ENCODE data around the gene NRG3. TPM values are rescaled to one million over a fixed set of nuclear protein-coding genes. Genes with fewer than 3 reads are reported as not detected.

Gene NRG3
- total RNA-seq, 2 experiments from 2014 or later = not detected

DNA sequence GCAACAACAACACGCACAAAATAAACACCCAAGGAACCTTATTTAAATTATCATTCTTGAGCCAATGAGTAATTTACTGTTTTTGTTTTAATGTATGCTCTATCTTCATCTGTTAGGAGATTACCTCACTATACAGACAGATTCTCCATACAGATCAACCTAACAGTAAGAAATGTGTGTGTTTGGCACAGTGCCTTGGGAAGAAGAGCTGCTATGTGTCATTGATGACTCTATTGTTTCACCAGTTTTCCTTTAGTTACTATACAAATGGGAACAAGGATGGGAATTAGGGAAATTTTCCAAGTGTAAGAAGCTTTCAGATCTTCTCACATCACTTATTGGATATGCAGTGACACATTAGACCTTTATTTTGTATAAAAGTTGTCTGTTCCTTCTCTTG is 640.3 kb downstream of the NRG3 start:
- Mint-ChIP-seq H3K36me3 (no peaks in the 10 kb centered on the region), H3K27me3 (no peaks in the 10 kb centered on the region), H3K4me1 (no peaks in the 10 kb centered on the region), H3K27ac (no peak overlapping the region), H3K4me3 (no peak overlapping the region), H3K9me3 (peaks cover 6% of the 10 kb centered on the region)
- ATAC-seq (ENCODE audit: low read depth) (no peak), DNase-seq (no peak)
- POLR2A ChIA-PET = no interaction called here

DNA sequence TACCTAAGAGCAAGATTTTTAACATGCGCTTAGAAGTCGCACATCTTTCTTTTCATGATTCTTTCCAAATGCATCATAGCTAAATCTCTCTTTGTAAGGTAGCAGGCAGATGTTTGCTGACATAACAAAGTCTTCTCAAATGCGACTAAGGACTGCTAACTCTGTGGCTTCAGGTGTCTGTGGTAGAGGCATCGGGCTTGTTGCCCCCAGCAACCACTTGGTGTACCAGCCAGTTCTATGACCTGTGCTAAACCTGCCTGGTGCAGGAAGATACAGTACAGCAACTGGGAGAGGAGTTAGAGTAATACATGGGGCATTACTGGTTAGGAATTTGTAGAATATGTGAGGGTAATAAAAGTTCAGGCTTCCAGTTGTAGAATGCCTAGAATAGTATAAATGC is 654.1 kb downstream of the NRG3 start:
- DNase-seq = no peak
- no peaks in the 10 kb centered on the region for H3K27me3 Mint-ChIP-seq
- no peak for ATAC-seq (ENCODE audit: low read depth)
- H3K4me1 Mint-ChIP-seq = no peaks in the 10 kb centered on the region
- no peaks in the 10 kb centered on the region for H3K36me3 Mint-ChIP-seq
- peaks cover 1% of the 10 kb centered on the region for H3K9me3 Mint-ChIP-seq
- H3K4me3 Mint-ChIP-seq = no peak overlapping the region
- POLR2A ChIA-PET = no interaction called here
- H3K27ac Mint-ChIP-seq = no peak overlapping the region

DNA sequence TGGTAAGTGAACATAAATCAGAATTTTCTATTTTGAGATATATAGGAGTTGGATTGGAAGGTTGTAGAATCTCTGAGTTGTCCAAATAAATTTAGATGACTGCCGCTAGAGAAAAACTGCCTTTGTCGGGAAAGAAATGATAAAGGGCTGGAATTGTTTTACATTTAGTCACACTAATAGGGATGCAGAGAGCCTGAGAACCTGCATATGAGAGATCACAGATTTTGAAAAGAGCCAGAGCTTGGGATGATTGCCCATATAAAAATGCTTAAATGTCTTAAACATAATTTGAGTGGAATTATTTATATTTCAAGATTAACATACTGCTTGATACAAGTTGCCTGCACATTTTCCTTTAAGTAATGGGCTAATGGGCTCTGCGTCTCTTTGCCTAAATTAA is 660.5 kb downstream of the NRG3 start:
- Mint-ChIP-seq H3K27ac (no peak overlapping the region), H3K4me3 (no peak overlapping the region), H3K9me3 (peaks cover 9% of the 10 kb centered on the region), H3K4me1 (no peaks in the 10 kb centered on the region), H3K27me3 (no peaks in the 10 kb centered on the region), H3K36me3 (no peaks in the 10 kb centered on the region)
- no peak for ATAC-seq (ENCODE audit: low read depth)
- POLR2A ChIA-PET = no interaction called here
- no peak for DNase-seq

DNA sequence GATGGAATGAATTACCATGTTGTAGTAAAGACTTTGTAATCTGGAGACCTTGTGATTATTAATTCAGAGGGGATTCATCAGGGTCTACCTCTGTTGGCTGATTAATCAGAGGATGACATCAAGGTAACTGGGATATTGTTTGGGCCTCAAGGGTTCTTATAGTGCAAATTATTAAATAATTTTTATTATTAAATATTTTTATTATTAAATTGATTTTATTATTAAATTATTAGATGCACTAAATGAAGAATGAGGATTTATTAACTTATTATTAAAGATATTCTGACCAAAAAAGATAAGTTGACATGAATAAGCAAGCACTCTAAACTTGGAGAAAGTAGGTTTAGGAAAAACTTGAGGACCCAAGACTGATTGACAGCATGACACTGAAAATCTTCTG is 661.7 kb downstream of the NRG3 start:
- Mint-ChIP-seq H3K36me3 (no peaks in the 10 kb centered on the region), H3K4me1 (no peaks in the 10 kb centered on the region), H3K9me3 (peaks cover 10% of the 10 kb centered on the region), H3K27me3 (no peaks in the 10 kb centered on the region), H3K4me3 (no peak overlapping the region), H3K27ac (no peak overlapping the region)
- POLR2A ChIA-PET = no interaction called here
- ATAC-seq (ENCODE audit: low read depth) (no peak), DNase-seq (no peak)

DNA sequence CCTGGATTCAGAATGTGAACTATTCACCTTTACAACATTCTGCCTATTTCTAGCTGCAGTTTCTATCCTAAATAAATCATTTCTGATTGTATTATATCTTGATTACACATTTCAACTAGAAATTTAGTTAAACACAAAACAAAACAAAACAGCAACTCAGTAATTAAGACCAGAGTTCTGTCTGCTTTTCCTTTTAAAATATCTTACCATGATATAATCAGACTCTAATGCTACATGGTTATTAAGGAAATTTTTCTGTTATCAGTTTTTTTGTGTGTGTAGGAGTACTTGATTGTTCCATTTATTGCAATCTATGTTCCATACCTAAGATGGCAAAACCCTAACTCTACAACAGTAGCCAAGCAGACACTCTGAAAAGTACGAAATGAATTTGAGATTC is 663.3 kb downstream of the NRG3 start:
- DNase-seq (no peak), ATAC-seq (ENCODE audit: low read depth) (no peak)
- Mint-ChIP-seq H3K4me3 (no peak overlapping the region), H3K36me3 (no peaks in the 10 kb centered on the region), H3K4me1 (no peaks in the 10 kb centered on the region), H3K27me3 (no peaks in the 10 kb centered on the region), H3K9me3 (peaks cover 12% of the 10 kb centered on the region), H3K27ac (no peak overlapping the region)
- POLR2A ChIA-PET = no interaction called here

DNA sequence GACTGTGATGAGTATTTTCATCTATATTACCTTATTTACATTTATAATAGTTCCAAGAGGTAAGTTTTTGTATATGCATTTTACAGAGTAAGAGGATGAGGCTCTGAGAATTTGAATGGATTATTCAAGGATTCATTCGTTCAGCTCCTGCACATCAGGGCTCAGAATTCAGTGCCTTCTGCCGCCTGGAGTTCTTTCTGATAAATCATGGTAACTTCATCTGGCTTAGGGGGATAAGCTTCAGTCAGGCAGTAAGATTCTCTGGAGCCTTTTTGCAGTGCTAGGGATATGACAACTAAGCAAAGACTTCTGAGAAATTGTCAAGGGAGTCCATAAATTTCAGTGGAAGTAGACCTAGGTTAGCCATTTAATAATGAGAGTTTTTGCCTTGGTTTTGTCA is 668.6 kb downstream of the NRG3 start:
- DNase-seq = no peak
- no peak overlapping the region for H3K27ac Mint-ChIP-seq
- H3K4me3 Mint-ChIP-seq = no peak overlapping the region
- no peak for ATAC-seq (ENCODE audit: low read depth)
- no peaks in the 10 kb centered on the region for H3K4me1 Mint-ChIP-seq
- H3K9me3 Mint-ChIP-seq = peaks cover 11% of the 10 kb centered on the region
- no peaks in the 10 kb centered on the region for H3K36me3 Mint-ChIP-seq
- POLR2A ChIA-PET = no interaction called here
- H3K27me3 Mint-ChIP-seq = no peaks in the 10 kb centered on the region

DNA sequence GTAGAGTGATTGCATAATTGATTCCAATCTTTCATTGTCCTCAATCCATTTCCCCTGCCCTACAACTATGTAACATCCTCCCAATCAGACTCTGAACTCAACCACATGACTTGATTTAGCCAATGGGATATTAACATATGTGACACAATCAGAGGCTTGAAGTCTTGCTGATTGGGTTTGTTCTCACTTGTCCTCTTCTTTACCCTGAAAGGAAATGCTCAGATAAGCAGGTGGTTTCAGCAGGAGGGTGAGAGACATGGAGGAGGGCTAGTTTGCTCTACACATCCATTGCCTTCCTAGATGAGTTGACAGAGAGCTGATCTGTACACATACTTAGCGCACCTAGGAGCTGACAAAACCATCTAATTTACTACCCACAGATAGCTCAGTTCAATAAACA is 669.4 kb downstream of the NRG3 start:
- DNase-seq (no peak), ATAC-seq (ENCODE audit: low read depth) (no peak)

DNA sequence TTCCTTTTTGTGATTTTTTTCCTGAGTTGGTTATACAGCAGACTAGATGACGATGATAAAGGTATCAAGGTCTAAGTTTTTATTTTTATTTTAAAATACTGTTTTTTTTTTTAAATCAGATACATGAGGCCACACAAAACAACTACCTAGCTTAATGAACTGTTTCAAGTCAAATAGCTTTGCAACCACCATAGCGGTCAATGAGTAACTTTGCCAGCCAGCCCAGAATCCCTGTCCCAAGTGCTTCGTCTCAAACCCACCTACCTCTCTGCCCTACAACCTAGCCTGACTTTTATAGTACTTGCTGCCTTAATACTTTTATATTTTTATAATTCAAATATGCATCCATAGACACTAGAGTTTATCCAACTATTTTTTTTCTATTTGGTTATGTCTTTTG is 676.5 kb downstream of the NRG3 start:
- Mint-ChIP-seq H3K9me3 (peaks cover 4% of the 10 kb centered on the region), H3K4me1 (no peaks in the 10 kb centered on the region), H3K27me3 (no peaks in the 10 kb centered on the region), H3K27ac (no peak overlapping the region), H3K4me3 (no peak overlapping the region), H3K36me3 (no peaks in the 10 kb centered on the region)
- POLR2A ChIA-PET = no interaction called here
- ATAC-seq (ENCODE audit: low read depth) = no peak
- no peak for DNase-seq

More for the DNA sequence above, 669.4 kb downstream of the NRG3 start:
- Mint-ChIP-seq H3K4me3 (no peak overlapping the region), H3K27ac (no peak overlapping the region), H3K36me3 (no peaks in the 10 kb centered on the region), H3K27me3 (no peaks in the 10 kb centered on the region), H3K4me1 (no peaks in the 10 kb centered on the region), H3K9me3 (peaks cover 11% of the 10 kb centered on the region)
- POLR2A ChIA-PET = no interaction called here

DNA sequence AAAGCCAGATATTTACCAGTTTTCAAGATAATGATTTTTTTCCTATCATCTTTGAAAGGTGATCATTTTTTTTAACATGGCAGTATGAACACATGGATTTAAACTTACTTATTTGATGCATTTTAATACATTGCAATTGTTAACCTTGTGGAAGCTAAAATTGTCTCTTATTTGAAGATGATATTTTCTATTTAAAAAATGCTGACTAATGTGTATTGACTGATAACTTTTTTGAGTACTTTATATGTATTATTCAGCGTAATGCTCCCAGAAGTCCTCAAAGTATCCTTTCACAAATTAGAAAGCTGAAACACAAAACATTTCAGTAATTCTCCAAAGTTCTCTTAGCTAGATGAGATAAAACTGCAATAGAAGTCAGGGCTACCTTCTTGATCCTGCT is 677.3 kb downstream of the NRG3 start:
- DNase-seq = no peak
- H3K36me3 Mint-ChIP-seq = no peaks in the 10 kb centered on the region
- no peaks in the 10 kb centered on the region for H3K4me1 Mint-ChIP-seq
- H3K4me3 Mint-ChIP-seq = no peak overlapping the region
- H3K9me3 Mint-ChIP-seq = peaks cover 4% of the 10 kb centered on the region
- H3K27me3 Mint-ChIP-seq = no peaks in the 10 kb centered on the region
- ATAC-seq (ENCODE audit: low read depth) = no peak
- no peak overlapping the region for H3K27ac Mint-ChIP-seq
- POLR2A ChIA-PET = no interaction called here

DNA sequence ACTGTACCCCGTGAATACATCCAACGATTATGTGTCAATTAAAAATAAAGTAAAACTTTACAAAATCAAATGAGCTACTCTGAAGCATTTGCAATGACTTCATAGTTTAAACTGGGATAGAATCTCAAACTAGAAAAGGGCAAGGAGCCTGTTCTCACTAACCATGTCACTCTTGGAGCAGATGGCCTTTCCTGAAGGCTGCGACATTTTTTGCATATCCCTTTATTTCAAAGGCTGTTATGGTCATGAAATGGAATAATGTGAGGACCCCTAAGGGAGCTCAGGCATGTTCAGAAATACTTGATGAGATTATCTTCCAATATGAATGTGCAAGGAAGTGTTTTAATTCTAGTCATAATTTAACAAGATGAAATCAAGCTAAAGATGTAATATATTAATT is 679.4 kb downstream of the NRG3 start:
- no peak overlapping the region for H3K4me3 Mint-ChIP-seq
- H3K9me3 Mint-ChIP-seq = peaks cover 3% of the 10 kb centered on the region
- ATAC-seq (ENCODE audit: low read depth) = no peak
- no peaks in the 10 kb centered on the region for H3K36me3 Mint-ChIP-seq
- POLR2A ChIA-PET = interaction anchor here (0.6 kb wide), 1 partner anchor 75 kb away, joined by 6 read pairs; no protein-coding TSS in a partner anchor
- no peaks in the 10 kb centered on the region for H3K4me1 Mint-ChIP-seq
- no peak overlapping the region for H3K27ac Mint-ChIP-seq
- H3K27me3 Mint-ChIP-seq = no peaks in the 10 kb centered on the region
- no peak for DNase-seq

DNA sequence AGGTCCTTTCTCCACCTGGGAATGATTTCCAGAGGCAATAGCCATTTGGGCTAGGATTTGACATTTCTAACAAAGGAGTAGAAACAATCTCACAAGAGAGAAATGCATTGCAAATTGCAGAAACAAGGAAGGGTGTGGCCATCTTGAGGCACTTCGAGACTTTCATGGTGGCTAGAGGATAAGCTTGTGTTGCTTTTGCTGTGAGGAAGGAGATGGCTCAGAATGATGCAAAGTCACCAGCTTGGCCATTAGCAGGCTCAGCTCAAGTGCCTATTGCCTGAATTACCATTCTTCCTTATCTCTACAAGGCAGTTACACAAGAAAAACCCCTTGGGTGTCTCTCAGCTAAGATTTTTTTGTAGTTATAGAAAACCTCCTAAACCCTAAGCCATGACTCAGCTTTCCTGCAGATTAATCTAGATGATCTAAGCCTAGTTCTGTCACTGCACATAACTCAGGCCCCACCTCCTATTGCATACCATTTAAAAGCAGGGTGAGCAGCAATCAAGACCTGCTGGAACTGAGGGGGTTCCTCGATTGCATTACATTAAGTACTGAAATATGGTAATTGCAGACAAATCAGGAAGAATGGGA is 683.1 kb downstream of the NRG3 start:
- H3K4me1 Mint-ChIP-seq = no peaks in the 10 kb centered on the region
- H3K9me3 Mint-ChIP-seq = peaks cover 2% of the 10 kb centered on the region
- ATAC-seq (ENCODE audit: low read depth) (no peak), DNase-seq (no peak)
- POLR2A ChIA-PET = no interaction called here
- H3K27me3 Mint-ChIP-seq = no peaks in the 10 kb centered on the region
- H3K27ac Mint-ChIP-seq = no peak overlapping the region
- no peaks in the 10 kb centered on the region for H3K36me3 Mint-ChIP-seq
- no peak overlapping the region for H3K4me3 Mint-ChIP-seq

DNA sequence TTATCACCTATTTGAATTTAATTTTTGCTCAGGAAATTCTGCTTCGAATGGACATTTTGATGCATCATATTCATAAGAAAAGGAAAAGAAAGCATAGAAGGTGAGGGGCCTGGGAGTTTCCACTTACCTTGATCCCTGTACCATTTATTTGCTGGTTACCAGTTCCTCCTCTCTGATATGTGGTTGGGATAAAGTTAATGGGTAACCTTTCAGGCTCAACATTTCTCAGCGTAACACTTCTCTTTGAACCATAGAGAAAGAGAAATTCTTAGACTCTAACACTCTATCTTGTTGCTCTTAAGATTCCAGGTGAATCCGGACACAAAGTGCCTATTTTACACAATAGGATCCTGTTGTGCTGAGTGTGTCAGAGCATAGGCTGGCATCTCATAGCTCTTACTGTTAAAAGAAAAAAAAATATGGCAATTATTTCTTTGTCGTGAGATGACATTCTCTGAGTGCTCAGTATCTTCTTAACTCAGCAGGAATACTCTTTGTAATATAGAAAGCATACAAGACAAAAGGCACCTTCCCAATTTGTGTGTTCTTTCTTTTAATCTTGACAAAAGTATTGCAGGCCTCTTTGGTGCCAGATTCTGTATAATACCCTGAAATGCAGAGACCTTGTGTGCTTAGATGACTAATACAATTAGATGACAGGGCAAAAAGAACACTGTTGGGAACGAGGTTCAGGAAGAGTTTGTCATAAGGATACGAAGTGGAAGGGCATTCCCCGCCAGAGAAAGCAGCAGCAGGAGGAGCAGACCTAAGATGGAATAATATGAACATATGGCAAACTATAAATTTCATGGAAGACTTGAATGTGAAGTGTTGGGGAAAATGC is 689.6 kb downstream of the NRG3 start:
- ATAC-seq (ENCODE audit: low read depth) (no peak), DNase-seq (no peak)
- Mint-ChIP-seq H3K27me3 (no peaks in the 10 kb centered on the region), H3K4me1 (no peaks in the 10 kb centered on the region), H3K27ac (no peak overlapping the region), H3K36me3 (no peaks in the 10 kb centered on the region), H3K4me3 (no peak overlapping the region), H3K9me3 (no peaks in the 10 kb centered on the region)
- POLR2A ChIA-PET = no interaction called here

DNA sequence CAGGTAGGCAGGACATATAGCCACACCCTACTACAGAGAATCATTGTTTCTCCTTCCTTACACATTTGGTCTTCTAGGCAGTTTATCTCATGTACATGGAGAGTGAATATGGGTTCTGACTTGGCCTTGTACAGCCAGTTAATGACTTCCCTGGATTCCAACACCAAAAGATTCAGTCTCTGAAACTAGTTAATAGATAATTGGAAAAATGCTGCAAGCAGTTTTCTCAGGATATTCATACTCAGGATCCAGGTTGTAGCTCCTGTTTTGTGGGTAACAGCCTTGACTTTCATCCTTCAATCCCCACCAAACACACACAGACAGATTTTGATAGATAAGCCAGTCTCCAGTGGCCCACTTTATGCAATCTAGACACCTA is 690.2 kb downstream of the NRG3 start:
- DNase-seq = no peak
- H3K4me3 Mint-ChIP-seq = no peak overlapping the region
- POLR2A ChIA-PET = no interaction called here
- no peaks in the 10 kb centered on the region for H3K4me1 Mint-ChIP-seq
- no peaks in the 10 kb centered on the region for H3K27me3 Mint-ChIP-seq
- H3K36me3 Mint-ChIP-seq = no peaks in the 10 kb centered on the region
- no peak overlapping the region for H3K27ac Mint-ChIP-seq
- ATAC-seq (ENCODE audit: low read depth) = no peak
- H3K9me3 Mint-ChIP-seq = no peaks in the 10 kb centered on the region

DNA sequence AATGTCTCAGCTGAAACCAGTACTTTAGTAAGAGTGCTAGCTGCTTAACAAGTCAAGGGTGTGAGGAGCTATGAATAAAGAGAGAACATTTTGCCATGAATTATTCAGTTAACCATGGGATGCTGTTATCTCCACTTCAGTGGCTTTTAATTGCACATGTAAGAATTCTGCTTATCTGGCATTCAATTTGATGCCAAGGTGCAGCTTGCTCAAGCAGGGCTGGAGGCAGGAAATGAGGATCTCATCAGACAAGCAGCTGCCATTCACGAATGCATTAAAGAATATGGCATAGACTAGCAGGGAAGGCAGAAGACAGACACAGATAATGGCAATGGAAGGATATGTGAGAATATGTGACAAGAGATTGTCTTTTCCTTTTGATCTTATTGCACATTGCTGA is 697.8 kb downstream of the NRG3 start:
- DNase-seq = no peak
- H3K36me3 Mint-ChIP-seq = no peaks in the 10 kb centered on the region
- no peak overlapping the region for H3K4me3 Mint-ChIP-seq

More for the DNA sequence above, 697.8 kb downstream of the NRG3 start:
- no peaks in the 10 kb centered on the region for H3K9me3 Mint-ChIP-seq
- no peak for ATAC-seq (ENCODE audit: low read depth)
- H3K27me3 Mint-ChIP-seq = no peaks in the 10 kb centered on the region
- H3K27ac Mint-ChIP-seq = no peak overlapping the region
- POLR2A ChIA-PET = no interaction called here
- no peaks in the 10 kb centered on the region for H3K4me1 Mint-ChIP-seq

Data from activated naive CD8-positive, alpha-beta T cell treated with anti-CD3 and anti-CD28 coated beads, Interleukin-2, amount 10 ng/mL, durations not matched to agents 7 days and 5 days (primary cell).